ENCODE data around the gene RASSF1.
A peak's percentile ranks its signal among the peaks of the same experiment; 100 is the strongest.

Gene RASSF1

GRCh38 chr3:50341996-50342650 is 1.5 kb upstream of the RASSF1 start:
- DNase-seq, result no peak

GRCh38 chr3:50341537-50341936 is 901 bp upstream of the RASSF1 start:
- no peak for DNase-seq

GRCh38 chr3:50340147-50340447 is 539 bp downstream of the RASSF1 start:
- no peak for DNase-seq

DNA sequence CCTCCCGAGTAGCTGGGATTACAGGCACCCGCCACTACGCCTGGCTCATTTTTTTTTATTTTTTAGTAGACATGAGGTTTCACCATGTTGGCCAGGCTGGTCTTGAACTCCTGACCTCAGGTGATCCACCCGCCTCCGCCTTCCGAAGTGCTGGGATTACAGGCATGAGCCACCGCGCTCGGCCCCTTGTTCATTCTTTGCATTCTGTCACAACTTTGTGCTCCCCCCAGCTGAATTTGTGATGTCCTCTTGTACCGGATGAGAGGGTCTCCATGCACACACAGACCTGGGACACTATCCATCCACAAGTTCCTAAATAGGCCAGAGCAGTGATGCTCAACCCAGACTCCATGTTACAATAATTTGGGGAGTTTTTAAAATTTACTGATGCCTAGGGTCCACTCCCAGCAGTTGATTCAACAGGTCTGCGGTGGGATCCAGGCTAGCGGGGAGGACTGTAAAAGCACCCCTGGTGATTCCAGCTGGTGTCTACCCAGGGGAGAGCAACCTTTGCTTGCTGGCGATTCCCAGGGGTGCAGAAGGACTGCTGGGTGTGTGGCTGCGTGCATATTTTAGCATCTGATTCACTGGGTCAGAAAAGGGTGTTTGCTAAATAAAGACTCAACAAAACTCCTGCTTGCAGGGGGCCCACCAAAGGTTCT is 1.0 kb downstream of the RASSF1 start:
- no peak for DNase-seq

- no peak for DNase-seq
Measured at GRCh38 chr3:50338965-50339364, 1.7 kb downstream of the RASSF1 start.

DNA sequence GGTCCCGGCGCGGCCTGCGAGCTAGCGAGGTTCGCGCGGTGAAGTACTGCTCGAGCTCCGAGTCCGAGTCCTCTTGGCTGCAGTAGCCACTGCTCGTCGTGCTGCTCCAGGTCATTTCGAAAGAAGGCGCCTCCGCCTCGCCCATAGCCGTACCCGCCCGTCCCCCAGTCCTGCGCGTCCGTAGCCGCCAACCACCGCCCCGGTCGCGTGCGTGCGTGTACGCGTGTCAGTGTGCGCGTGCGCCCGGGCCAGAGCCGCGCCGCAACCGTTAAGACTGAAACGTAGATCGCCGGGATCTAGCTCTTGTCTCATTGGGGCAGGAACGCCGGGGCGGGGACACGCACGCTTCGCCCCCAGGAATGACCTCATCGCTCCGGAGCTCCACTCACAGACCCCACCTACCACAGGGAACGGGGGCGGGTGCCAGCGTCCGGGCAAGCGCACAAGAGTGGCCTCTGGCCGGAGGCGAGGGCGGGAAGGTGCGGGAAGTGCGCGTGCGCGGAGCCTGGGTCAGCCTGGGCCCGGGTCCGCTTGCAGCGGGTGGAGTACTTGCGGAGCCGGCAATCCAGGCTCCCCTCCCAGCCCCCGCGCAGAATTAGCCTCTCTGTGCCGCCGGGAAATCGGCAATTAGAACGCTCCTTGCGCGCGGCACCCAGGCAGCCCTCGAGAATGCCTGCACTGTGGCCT is 3.3 kb downstream of the RASSF1 start:
- DNase-seq, result peak; percentile 61

DNA sequence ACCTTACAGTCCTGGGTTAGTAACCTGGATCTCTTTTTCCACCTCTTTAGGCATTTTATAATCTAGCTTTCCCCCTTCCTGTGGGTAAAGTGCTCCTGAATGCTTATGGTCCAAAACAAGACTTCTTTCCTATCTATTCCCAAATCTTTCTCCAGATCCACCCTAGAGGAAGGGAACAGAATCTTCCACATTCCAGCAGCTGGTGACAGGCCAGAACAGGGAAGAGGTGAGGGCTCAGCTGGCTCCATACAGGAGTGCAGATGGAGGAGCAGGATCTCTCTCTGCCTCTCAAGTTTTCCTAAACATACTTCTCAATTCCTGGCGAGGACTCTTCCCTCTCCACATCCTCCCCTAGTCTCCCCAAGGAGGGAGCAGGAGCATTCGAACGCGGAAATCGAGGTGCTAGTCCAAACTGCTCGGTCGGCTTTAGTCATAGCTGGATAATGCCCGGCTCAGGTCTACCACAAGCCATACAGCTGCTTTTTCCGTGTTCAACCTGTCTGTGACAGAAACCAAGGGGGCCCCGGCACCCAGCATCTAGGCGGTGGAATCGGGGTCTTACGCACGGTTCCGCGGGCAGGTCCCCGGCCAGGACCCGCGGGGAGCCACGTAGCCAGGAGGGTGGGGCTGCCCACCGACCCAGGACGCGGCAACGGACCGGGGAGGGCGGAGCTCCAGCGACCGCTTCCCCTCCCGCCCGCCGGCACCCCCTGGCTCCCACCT is 4.0 kb downstream of the RASSF1 start:
- no peak for DNase-seq

DNA sequence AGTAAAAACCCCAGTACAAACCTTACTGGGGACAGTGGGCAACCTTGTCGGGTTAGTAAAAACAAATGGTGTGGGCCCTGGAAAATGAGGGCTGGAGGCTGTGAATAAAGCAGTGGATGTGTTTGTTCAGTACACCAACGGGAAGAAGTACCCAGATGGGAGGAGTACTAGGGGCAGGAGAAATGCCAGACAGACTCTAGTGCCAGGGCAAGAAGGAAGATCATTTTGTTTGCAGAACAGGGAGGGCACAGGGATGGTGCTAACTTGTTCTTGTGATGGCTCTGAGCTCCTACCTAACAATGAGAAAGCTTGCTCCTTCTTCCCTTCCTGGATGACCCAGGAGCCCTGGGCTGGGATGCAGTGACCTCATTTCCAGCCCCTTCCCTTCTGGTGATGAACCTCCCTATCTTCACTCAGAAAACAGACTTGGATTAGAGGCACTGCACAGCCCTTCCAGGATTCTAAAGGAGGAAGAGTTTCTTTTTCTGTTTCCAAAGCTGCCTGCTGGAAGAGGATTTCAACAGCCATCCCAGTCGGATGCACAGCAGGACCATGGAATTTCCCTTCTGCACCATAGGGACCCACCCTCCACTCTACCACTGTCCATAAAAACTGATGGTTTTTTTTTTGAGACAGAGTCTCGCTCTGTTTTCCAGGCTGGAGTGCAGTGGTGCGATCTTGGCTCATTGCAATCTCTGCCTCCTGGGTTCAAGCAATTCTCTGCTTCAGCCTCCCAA is 6.1 kb downstream of the RASSF1 start:
- DNase-seq, result no peak

- no peak for DNase-seq
Measured at GRCh38 chr3:50333744-50334328, 6.8 kb downstream of the RASSF1 start.

DNA sequence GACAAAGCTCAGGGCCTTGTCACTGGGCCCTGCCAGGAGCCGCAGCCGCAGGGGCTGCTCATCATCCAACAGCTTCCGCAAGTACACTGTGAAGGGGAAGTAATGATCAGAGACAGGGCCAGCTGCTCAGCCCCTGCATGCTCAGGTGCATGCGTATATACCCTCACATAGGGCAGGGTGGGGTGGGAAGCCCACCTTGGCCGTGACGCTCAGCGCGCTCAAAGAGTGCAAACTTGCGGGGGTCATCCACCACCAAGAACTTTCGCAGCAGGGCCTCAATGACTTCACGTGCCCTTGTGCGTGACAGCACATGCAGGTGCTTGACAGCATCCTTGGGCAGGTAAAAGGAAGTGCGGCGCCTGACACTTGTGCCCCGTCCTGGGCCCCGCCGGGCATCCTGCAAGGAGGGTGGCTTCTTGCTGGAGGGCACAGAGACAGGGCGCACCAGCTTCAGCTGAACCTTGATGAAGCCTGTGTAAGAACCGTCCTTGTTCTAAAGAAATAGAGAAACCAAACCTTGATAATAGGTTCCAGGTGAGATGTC is 9.2 kb downstream of the RASSF1 start:
- DNase-seq, result no peak

DNA sequence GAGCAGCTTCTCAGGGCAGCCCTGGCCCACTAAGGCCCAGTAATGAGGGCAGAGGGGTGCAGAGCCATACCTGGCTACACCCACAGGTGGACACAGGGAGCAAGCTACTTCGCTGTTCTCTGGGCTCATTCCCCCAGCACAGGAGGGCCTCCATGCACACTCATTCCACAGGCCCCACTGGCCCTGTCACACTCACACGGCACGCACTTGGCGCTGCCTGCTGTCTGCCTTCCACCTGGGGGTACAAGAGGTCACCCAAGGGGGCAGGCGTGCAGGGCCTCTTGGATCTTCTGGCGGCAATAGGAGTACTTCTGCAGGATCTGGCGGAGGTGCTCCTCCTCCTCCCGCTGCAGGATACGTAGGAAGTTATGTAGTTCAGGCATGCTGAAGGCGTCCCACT is 10.3 kb downstream of the RASSF1 start:
- DNase-seq, result no peak

DNA sequence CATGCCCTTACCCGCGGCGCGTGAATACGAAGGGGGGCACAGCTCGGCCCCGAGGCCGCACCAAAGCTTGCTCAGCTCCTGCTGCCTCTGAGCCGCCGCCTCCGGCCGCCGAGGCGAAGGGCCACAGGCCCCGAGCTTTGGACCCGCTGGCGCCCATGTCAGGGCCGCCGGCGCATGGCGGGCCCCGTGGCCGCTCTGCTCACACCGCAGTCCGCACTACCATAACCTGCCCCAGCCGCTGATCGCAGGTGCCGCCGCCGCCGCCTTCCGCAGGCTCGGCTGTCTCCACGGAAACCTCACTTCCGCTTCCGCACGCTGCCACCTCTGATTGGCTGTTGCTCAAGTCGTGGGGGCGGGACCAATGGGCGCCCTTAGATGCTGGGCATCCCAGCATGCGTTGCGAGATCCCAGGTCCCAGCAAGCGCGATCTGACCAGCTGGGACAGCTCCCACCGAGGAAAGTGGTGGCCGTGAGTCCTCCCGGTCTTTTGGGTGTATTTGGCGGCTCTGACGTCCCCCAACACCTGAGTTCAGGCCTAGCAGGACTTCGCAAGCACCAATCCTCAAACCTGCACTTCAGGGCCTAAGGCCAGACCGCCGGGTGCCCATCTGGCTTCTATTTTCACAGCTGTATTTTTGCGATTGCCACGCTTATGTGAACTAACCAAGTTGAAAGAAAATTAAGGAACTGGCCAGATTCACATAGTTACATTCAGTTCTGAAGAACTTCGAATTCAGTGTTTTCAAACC is 12.5 kb downstream of the RASSF1 start, which contains the start of gene TUSC2:
TUSC2 (minus strand) TSS at position 281 of the 749 bp plus-strand sequence; CDS start at position 157, 124 bp downstream.
- peak; percentile 64 for DNase-seq

DNA sequence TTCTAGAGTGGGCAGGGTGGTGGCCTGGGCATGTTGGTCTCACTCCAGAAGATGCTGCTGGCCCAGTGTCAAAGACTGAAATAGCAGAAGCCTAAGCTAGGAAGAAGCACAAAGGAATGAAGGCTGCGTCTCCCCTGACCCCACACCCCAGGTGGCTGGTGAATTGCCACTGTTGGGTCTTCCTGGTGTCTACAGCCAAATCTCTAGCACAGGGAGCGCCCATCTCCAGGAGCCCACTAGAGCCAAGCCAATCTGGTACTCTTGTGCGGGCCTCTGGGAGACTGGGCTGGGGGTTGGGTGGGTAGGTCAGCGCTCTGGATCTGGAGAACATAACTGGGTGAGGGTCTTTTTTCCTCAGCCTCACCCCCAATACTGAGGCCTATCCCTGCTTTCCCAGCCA is 13.5 kb downstream of the RASSF1 start:
- DNase-seq, result no peak

- DNase-seq, result no peak
Measured at GRCh38 chr3:50326182-50326541, 14.5 kb downstream of the RASSF1 start.

DNA sequence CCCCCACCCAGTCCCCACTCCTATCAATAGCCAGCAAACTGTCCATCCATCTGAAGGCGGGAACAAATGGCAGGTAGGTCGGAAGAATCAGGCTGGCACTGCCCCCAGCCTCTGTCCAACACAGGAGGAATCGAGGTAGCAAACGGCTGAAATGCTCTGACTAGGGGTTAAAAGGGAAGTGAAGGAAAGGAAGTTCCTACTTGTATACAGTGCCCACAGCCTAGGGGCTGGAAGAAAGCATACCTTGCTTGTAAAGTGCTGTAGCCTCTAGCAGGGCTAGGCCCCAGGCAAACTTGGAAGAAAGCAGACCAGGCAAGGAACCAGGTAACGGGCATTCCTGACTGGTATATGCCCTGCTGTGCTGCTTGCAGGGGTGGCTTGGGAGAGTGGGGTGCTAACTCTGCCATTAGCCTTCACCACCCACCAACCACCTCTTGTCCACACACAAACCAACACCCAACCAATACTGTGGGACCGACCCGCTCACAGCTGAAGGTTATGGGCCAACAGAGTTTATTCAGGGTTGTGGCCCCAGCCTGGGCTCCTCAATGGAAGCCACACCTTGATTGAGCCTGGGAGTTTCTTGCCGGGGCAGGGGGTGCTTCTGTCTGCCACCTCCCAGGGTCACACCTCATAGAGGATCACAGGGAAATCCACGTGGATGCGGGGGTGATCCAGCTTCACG is 15.0 kb downstream of the RASSF1 start:
- no peak for DNase-seq

DNA sequence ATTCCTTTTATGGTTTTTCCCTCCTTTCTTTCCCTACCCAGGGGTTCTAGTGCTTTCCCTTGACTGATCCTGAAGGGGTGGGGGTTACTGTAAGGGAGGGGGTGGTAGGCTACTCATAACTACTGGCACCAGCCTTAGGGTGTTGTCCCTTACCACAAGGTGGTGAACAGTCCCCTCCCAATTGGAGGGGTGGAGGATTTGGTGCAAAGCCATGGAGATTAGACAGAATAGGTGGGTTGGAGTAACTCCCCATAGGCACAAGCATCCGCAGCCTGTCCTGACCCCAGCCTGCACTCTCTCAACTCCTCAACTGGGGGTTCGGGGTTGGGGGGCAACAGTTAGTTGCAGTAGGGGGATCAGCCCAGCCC is 15.5 kb downstream of the RASSF1 start:
- DNase-seq, result no peak

GRCh38 chr3:50324351-50325112 is 16.1 kb downstream of the RASSF1 start:
- DNase-seq, result peak; percentile 19

DNA sequence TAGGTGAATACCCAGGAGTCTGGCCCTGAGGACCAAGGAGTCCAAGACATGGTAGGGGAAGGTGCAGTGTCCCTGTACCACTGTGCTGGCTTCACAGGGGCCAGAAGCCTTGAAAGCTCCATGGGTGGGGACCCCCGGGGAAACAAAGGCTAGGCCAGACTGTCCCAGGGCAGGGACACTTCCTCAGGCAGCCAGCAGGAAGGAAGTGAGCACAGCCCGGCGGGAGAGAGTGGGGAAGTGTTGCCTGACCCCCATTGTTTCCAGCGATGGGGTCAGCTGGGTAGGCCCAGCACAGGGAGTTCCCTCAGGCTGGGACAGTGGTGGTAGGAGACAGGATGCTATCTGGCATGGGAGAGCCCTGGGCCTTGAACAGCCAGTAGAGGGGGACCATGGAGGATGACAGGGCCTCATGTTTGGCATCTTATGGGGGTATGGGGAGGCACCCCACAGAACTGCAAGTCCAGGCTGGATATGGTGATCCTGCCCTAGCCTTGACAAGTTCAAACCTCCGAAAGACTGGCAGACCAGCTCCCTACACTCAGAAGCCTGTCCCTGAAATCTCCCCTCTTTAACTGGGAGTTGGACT is 16.9 kb downstream of the RASSF1 start:
- no peak for DNase-seq

DNA sequence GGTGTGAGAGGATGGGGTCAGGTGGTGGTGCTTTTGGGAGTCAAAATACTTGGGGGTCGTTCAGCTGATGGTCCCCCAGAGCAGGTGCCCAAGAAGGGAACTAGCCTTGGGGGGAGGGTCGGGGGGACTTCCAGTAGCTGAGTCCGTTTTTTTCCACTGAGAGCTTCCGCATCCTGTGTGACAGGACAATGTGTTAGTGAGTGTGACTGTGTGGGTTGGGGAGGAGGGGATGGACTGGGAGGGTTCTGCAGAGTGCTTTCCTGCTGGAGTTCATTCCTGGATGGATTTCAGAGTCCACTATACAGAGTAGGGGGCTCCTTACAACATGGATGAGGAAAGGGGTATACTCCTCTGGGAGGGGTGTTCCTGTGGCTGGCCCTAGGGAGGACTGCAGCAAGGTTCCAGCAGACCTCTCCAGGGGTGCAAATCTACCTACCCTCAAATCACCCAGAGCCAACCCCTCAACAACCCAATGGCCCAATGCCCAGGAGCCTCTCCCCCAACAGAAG is 17.5 kb downstream of the RASSF1 start:
- no peak for DNase-seq

Measured in NCI-H1694 (cell line).